ENCODE measurements around the gene RGS17.

DNA sequence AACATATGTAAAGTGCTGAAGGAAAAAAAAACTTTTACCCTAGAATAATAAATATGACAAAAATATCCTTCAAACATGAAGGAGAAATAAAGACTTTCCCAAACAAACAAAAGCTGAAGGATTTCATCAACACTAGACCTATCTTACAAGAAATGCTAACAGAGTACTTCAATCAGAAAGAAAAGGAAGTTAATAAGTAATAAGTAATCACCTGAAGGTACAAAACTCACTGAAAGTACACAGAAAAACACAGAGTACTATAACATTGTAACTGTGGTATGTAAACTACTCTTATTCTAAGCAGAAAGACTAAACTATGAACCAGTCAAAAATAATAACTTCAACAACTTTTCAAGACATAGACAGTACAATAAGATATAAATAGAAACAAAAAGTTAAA is 67.1 kb downstream of the RGS17 start:
- TF ChIP-seq LEF1 (IDR thresholded peaks at IDR 0.05; ENCODE audit: borderline replicate concordance) (no peak), BHLHE40 (IDR thresholded peaks at IDR 0.05; ENCODE audit: borderline replicate concordance) (no peak), ELF4 (IDR thresholded peaks at IDR 0.05) (no peak), SUZ12 (IDR thresholded peaks at IDR 0.05) (no peak), FOXA1 (IDR thresholded peaks at IDR 0.05) (no peak), SP1 (IDR thresholded peaks at IDR 0.05) (no peak), L3MBTL2 (conservative IDR thresholded peaks at IDR 0.05) (no peak), TARDBP (IDR thresholded peaks at IDR 0.05) (no peak), FOXM1 (IDR thresholded peaks at IDR 0.05; ENCODE audit: borderline replicate concordance) (no peak), HDGF (IDR thresholded peaks at IDR 0.05; ENCODE audit: borderline replicate concordance) (no peak), ZNF384 (IDR thresholded peaks at IDR 0.05) (no peak), CTBP1 (IDR thresholded peaks at IDR 0.05; ENCODE audit: borderline replicate concordance) (no peak), ARNT (IDR thresholded peaks at IDR 0.05) (no peak)
- TF ChIP-seq, protein P1, sequence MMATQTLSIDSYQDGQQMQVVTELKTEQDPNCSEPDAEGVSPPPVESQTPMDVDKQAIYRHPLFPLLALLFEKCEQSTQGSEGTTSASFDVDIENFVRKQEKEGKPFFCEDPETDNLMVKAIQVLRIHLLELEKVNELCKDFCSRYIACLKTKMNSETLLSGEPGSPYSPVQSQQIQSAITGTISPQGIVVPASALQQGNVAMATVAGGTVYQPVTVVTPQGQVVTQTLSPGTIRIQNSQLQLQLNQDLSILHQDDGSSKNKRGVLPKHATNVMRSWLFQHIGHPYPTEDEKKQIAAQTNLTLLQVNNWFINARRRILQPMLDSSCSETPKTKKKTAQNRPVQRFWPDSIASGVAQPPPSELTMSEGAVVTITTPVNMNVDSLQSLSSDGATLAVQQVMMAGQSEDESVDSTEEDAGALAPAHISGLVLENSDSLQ (IDR thresholded peaks at IDR 0.05), result no peak

All from HEK293T (cell line).